Duodenal mucosa (tissue), 2 donors: Measurements from ENCODE around the gene MGMT.

Source experiments
- H3K27ac ChIP-seq: one replicate; pipeline ENCODE4 v1.7.0; 2013; ENCODE audit warnings: low read depth, low read length
- H3K27me3 ChIP-seq, 2 donors: one replicate each; pipeline ENCODE4 v1.7.0; 2013; ENCODE audit warnings: low read length in 2 of 2, control low read depth in 1 of 2; ENCODE audit not compliant: insufficient read depth in 2 of 2, control insufficient read depth in 1 of 2
- H3K36me3 ChIP-seq, 2 donors: one replicate each; pipeline ENCODE4 v1.7.0; 2013; ENCODE audit warnings: low read length in 2 of 2, control low read depth in 1 of 2; ENCODE audit not compliant: insufficient read depth in 2 of 2, control insufficient read depth in 1 of 2
- H3K4me1 ChIP-seq, 2 donors: one replicate each; pipeline ENCODE4 v1.7.0; 2013; ENCODE audit warnings: low read length in 2 of 2, control low read depth in 1 of 2; ENCODE audit not compliant: insufficient read depth in 2 of 2, control insufficient read depth in 1 of 2
- H3K4me3 ChIP-seq, 2 donors: one replicate each; pipeline ENCODE4 v1.7.0; 2013; ENCODE audit warnings: low read length in 2 of 2, low read depth in 1 of 2
- H3K9ac ChIP-seq, 2 donors: one replicate each; pipeline ENCODE4 v1.7.0; 2013; ENCODE audit warnings: low read length in 2 of 2, low read depth in 1 of 2
- H3K9me3 ChIP-seq, 2 donors: one replicate each; pipeline ENCODE4 v1.7.0; 2013; ENCODE audit warnings: low read length in 2 of 2, control low read depth in 1 of 2; ENCODE audit not compliant: control insufficient read depth in 1 of 2

Gene MGMT

DNA sequence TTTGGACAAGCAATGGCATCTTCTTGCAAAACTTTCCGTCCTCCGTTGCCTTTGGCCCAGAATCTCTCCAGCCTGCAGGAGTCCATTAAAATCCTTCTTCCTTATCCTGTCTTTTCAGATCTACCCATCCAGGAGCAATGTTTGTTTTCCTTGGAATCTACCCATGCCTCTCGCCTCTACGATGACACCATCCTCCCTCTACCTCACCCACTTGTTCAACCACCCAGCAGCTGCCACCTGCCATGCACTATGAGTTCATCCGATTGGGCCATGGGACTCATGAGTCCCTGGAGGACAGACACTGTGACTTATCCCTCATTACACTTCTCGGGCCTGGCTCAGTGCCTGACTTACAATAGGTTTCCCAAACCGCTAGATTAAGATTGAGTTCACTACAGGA, 26.8 kb upstream of the MGMT start:
- Histone ChIP-seq H3K27me3 (peaks cover 0 to 6% of the 10 kb centered on the region in 2 donors), H3K9ac (no peak overlapping the region), H3K36me3 (no peaks in the 10 kb centered on the region), H3K4me3 (no peak overlapping the region), H3K4me1 (no peaks in the 10 kb centered on the region), H3K27ac (no peak overlapping the region), H3K9me3 (no peaks in the 10 kb centered on the region)

- peaks cover 0 to 6% of the 10 kb centered on the region in 2 donors for H3K27me3 ChIP-seq
- H3K9ac ChIP-seq: no peak overlapping the region
- no peaks in the 10 kb centered on the region for H3K36me3 ChIP-seq
- H3K4me1 ChIP-seq: no peaks in the 10 kb centered on the region
- H3K4me3 ChIP-seq: no peak overlapping the region
- no peak overlapping the region for H3K27ac ChIP-seq
- H3K9me3 ChIP-seq: no peaks in the 10 kb centered on the region
These were observed 26.2 kb upstream of the MGMT start for GRCh38 chr10:129440722-129441316.

- no peaks in the 10 kb centered on the region for H3K9me3 ChIP-seq
- no peaks in the 10 kb centered on the region for H3K36me3 ChIP-seq
- H3K4me3 ChIP-seq: no peak overlapping the region
- H3K4me1 ChIP-seq: no peaks in the 10 kb centered on the region
- no peak overlapping the region for H3K9ac ChIP-seq
- peaks cover 0 to 6% of the 10 kb centered on the region in 2 donors for H3K27me3 ChIP-seq
- no peak overlapping the region for H3K27ac ChIP-seq
These were observed 25.6 kb upstream of the MGMT start for GRCh38 chr10:129441372-129442009.

GRCh38 chr10:129442866-129443265, 24.2 kb upstream of the MGMT start:
- H3K4me1 ChIP-seq: no peaks in the 10 kb centered on the region
- peaks cover 0 to 6% of the 10 kb centered on the region in 2 donors for H3K27me3 ChIP-seq
- no peaks in the 10 kb centered on the region for H3K9me3 ChIP-seq
- H3K36me3 ChIP-seq: no peaks in the 10 kb centered on the region
- no peak overlapping the region for H3K27ac ChIP-seq
- no peak overlapping the region for H3K9ac ChIP-seq
- H3K4me3 ChIP-seq: no peak overlapping the region

DNA sequence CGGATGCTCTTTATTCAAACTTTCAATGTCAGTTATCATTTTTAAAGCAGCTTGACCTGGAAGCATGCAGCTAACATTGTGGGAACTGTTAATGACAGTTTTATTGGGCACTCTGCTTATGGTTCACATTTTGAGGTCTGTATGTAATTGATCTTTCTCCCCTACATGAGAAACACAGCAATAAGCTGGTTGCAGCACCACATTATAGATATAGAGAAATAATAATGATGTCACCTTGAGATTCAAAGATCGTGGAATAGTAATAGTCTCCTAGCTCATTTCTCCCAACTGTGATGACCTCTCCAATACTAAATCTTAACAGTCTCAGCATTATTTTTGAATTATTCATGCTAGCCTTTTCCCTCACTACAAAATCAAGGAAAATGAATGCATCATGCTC, 22.7 kb upstream of the MGMT start:
- Histone ChIP-seq H3K4me1 (no peaks in the 10 kb centered on the region), H3K4me3 (no peak overlapping the region), H3K36me3 (no peaks in the 10 kb centered on the region), H3K27ac (no peak overlapping the region), H3K27me3 (peaks cover 0 to 6% of the 10 kb centered on the region in 2 donors), H3K9ac (no peak overlapping the region), H3K9me3 (no peaks in the 10 kb centered on the region)

DNA sequence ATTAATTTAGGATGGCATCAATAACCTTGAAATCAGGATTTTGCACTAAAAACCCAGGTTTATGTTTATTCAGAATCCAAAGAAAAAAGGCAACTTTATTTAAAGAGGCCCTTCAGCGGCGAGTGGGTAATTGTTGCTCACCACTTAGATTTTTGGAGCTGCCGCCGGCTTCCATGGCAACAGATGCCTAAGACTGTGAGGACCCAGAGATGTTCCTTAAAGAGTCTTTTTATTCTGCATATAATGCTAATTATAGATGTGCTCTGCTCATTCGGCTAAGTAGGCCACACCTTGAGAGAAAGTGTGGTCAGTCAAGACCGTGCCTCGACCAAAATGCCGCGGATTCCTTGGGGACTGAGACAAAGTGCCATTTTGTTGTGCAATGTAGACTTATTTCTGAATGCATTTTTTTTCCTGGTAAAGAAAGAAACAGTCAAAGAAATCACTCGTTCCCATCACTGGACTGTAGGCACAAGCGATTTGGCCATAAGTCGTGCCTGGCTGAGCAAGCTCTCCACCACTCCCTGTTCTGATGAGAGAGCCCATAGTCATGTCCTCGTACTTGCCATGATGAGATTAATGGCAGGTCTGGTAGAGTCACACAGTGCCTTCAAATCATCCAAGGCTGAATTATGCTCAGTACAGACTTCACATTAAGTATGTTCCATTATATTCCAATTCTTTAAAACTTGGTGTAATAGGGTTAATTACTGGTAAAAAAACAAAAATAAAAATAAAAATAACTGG, 21.4 kb upstream of the MGMT start:
- Histone ChIP-seq H3K36me3 (no peaks in the 10 kb centered on the region), H3K27ac (no peak overlapping the region), H3K9me3 (no peaks in the 10 kb centered on the region), H3K9ac (no peak overlapping the region), H3K4me1 (no peaks in the 10 kb centered on the region), H3K27me3 (peaks cover 0 to 6% of the 10 kb centered on the region in 2 donors), H3K4me3 (no peak overlapping the region)

DNA sequence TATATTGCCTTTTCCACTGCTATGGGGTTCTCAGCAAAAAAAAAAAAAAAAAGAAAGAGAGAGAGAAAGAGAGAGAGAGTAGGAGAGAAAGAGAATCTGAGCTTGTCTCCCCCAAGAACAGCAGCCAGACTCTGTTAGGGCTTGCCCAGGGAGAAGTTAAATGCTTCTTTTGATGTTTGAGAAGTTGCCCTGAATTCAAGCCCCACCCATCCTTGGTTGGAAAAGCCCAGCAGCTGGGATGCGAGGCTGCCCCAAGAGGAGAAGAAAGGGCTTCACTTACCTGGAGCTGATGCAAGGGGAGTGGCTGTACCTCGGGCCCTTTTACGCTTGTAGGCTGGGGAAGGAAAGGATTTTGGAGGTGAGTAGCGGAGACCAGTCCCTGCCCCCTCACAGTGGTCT, 20.9 kb upstream of the MGMT start:
- no peaks in the 10 kb centered on the region for H3K9me3 ChIP-seq
- H3K36me3 ChIP-seq: no peaks in the 10 kb centered on the region
- no peak overlapping the region for H3K9ac ChIP-seq
- H3K4me1 ChIP-seq: no peaks in the 10 kb centered on the region
- H3K27me3 ChIP-seq: peaks cover 0 to 6% of the 10 kb centered on the region in 2 donors
- H3K4me3 ChIP-seq: no peak overlapping the region
- no peak overlapping the region for H3K27ac ChIP-seq

GRCh38 chr10:129447486-129447885, 19.6 kb upstream of the MGMT start:
- Histone ChIP-seq H3K27ac (no peak overlapping the region), H3K27me3 (no peaks in the 10 kb centered on the region), H3K4me3 (no peak overlapping the region), H3K9me3 (no peaks in the 10 kb centered on the region), H3K4me1 (no peaks in the 10 kb centered on the region), H3K36me3 (no peaks in the 10 kb centered on the region), H3K9ac (no peak overlapping the region)

DNA sequence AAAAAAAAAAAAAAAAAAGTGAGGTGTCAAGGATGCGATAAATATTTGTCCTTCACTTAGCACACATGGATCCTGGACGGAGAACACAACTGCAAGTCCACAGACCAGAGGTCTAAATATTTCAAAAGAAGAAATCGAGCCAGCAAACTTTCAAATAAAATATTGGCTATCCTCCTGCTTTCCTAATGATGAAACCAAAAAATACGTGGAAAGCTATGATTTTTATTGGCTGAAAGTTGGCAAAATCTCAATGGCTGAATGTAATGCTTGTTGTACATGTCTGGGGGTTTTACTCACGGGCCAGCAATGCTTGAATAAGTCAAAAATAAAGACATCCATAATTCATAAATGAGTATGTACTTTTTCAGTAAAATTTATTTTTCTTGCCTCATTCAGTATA, 19.0 kb upstream of the MGMT start:
- H3K9me3 ChIP-seq: no peaks in the 10 kb centered on the region
- no peaks in the 10 kb centered on the region for H3K36me3 ChIP-seq
- H3K4me1 ChIP-seq: no peaks in the 10 kb centered on the region
- no peak overlapping the region for H3K4me3 ChIP-seq
- no peak overlapping the region for H3K27ac ChIP-seq
- H3K27me3 ChIP-seq: no peaks in the 10 kb centered on the region
- H3K9ac ChIP-seq: no peak overlapping the region

DNA sequence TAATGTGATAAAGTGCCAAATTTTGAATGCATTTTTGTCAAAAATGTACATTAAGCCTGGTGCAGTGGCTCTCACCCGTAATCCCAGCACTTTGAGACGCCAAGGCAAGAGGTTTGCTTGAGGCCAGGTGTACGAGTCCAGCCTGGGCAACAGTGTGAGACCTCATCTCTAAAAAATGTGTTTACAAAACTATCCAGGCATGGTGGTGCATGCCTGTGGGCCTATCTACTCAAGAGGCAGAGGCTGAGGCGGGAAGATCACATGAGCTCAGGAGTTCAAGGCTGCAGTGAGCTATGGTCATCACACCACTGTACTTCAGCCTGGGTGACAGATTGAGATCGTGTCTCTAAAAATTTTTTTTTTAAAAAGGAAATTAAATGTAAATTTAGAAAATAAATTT, 18.5 kb upstream of the MGMT start:
- Histone ChIP-seq H3K27me3 (no peaks in the 10 kb centered on the region), H3K36me3 (no peaks in the 10 kb centered on the region), H3K4me1 (no peaks in the 10 kb centered on the region), H3K4me3 (no peak overlapping the region), H3K9ac (no peak overlapping the region), H3K27ac (no peak overlapping the region), H3K9me3 (no peaks in the 10 kb centered on the region)
